Muscle of back (tissue), 11 donors: ENCODE results near the gene RAB3IP. TPM values are rescaled to one million over a fixed set of nuclear protein-coding genes. Genes with fewer than 3 reads are reported as not detected.
"Not testable (repeated sequence)": the region's sequence is repeated elsewhere in the genome, so short reads cannot be mapped to it uniquely, and the experiment has no call there.

Experiments
- DNase-seq, 3 donors: peaks; one replicate each; pipeline versions ENCODE4 v3.0.0 to v3.0.0-alpha.2; 2013
- polyA plus RNA-seq, 10 donors: library from polyadenylated mRNA; unstranded; fragments of 120-200 nt; gene quantifications; one replicate each; pipeline ENCODE4 v1.2.1, GENCODE V29; 2013; ENCODE audit not compliant: insufficient read length in 10 of 10

RAB3IP gene
- polyA plus RNA-seq, 10 donors, result 7.6 to 17.6 (median 9.8) TPM

GRCh38 chr12:69744109-69744508, 5.4 kb downstream of the RAB3IP start:
- DNase-seq, result no peak

- DNase-seq, result no peak
Measured at GRCh38 chr12:69751476-69751875, 12.8 kb downstream of the RAB3IP start.

- no peak for DNase-seq
Measured at GRCh38 chr12:69755302-69755701, 16.6 kb downstream of the RAB3IP start.

- no peak for DNase-seq
Measured at GRCh38 chr12:69756088-69756755, 17.6 kb downstream of the RAB3IP start.

- DNase-seq, result no peak
Measured at GRCh38 chr12:69758105-69758504, 19.4 kb downstream of the RAB3IP start.

- not testable (repeated sequence) for DNase-seq
Measured at GRCh38 chr12:69759581-69759980, 20.9 kb downstream of the RAB3IP start.

- no peak for DNase-seq
Measured at GRCh38 chr12:69765515-69765914, 26.9 kb downstream of the RAB3IP start.

GRCh38 chr12:69766260-69766659, 27.6 kb downstream of the RAB3IP start:
- DNase-seq, result no peak

GRCh38 chr12:69779928-69780327, 41.3 kb downstream of the RAB3IP start:
- DNase-seq, result peak in 1 of 3 donors; percentile 2

- no peak for DNase-seq
Measured at GRCh38 chr12:69783365-69783764, 44.7 kb downstream of the RAB3IP start.

- no peak for DNase-seq
Measured at GRCh38 chr12:69789351-69789750, 50.7 kb downstream of the RAB3IP start.

- no peak for DNase-seq
Measured at GRCh38 chr12:69792533-69792932, 53.9 kb downstream of the RAB3IP start.

- DNase-seq, result not testable (repeated sequence)
Measured at GRCh38 chr12:69807101-69807897, 68.6 kb downstream of the RAB3IP start.

- DNase-seq, result no peak
Measured at GRCh38 chr12:69810870-69811498, 72.3 kb downstream of the RAB3IP start.

- no peak for DNase-seq
Measured at GRCh38 chr12:69816082-69816481, 77.4 kb downstream of the RAB3IP start.

GRCh38 chr12:69821032-69821455, 82.4 kb downstream of the RAB3IP start:
- DNase-seq, result peak in 2 of 3 donors; percentile 27 to 55

- peak; percentile 51 to 74 (median 73) for DNase-seq
Measured at GRCh38 chr12:69821456-69822159, 82.9 kb downstream of the RAB3IP start.

GRCh38 chr12:69822201-69822860, 83.7 kb downstream of the RAB3IP start:
- no peak for DNase-seq

- no peak for DNase-seq
Measured at GRCh38 chr12:69824028-69824427, 85.4 kb downstream of the RAB3IP start.

- DNase-seq, result no peak
Measured at GRCh38 chr12:69824966-69825560, 86.4 kb downstream of the RAB3IP start, which contains the start of gene MYRFL. TSS of gene MYRFL (plus strand) at chr12:69825227. CDS start at chr12:69825518, 291 bp downstream.

- DNase-seq, result no peak
Measured at GRCh38 chr12:69828897-69829296, 90.2 kb downstream of the RAB3IP start.
